KMS-11 (cell line): ENCODE results near the gene ESRP2.

Source experiments
- H2AFZ ChIP-seq: fragments of 200-600 bp; sonication (generic); 2 replicates; pipeline ENCODE4 v1.6.1; 2016; ENCODE audit warnings: antibody characterized with exemption, mixed run types, low read depth
- H3K27ac ChIP-seq: fragments of 200-600 bp; sonication (generic); 2 replicates; pipeline ENCODE4 v1.6.1; 2016; ENCODE audit warnings: mild to moderate bottlenecking, mixed run types
- H3K27me3 ChIP-seq: fragments of 200-600 bp; sonication (generic); 2 replicates; pipeline ENCODE4 v1.6.1; 2017; ENCODE audit warnings: mild to moderate bottlenecking, low read depth, mixed run types, moderate library complexity; ENCODE audit not compliant: insufficient read depth
- H3K36me3 ChIP-seq: fragments of 200-600 bp; sonication (generic); 2 replicates; pipeline ENCODE4 v1.6.1; 2017; ENCODE audit warnings: mild to moderate bottlenecking, mixed run types; ENCODE audit not compliant: insufficient read depth
- H3K4me1 ChIP-seq: fragments of 200-600 bp; sonication (generic); 2 replicates; pipeline ENCODE4 v1.6.1; 2016; ENCODE audit warnings: mild to moderate bottlenecking, low read depth, mixed run types; ENCODE audit not compliant: poor library complexity, severe bottlenecking
- H3K4me2 ChIP-seq: fragments of 200-600 bp; sonication (generic); 2 replicates; pipeline ENCODE4 v1.7.0; 2016; ENCODE audit warnings: mild to moderate bottlenecking, mixed run types
- H3K4me3 ChIP-seq: fragments of 200-600 bp; sonication (generic); IDR thresholded peaks from 2 replicates; pipeline ENCODE4 v1.6.1; 2017; ENCODE audit warnings: low read depth, low read length, mixed read lengths; ENCODE audit not compliant: insufficient read depth
- H3K79me2 ChIP-seq: fragments of 200-600 bp; sonication (generic); 2 replicates; pipeline ENCODE4 v1.6.1; 2016; ENCODE audit warnings: low read depth, mixed run types; ENCODE audit not compliant: insufficient read depth
- H3K9ac ChIP-seq: fragments of 200-600 bp; sonication (generic); 2 replicates; pipeline ENCODE4 v1.6.1; 2016; ENCODE audit warnings: mild to moderate bottlenecking, mixed run types
- H4K20me1 ChIP-seq: fragments of 200-600 bp; sonication (generic); 2 replicates; pipeline ENCODE4 v1.6.1; 2016; ENCODE audit warnings: mild to moderate bottlenecking, mixed run types; ENCODE audit not compliant: insufficient read depth
- CTCF ChIP-seq: fragments of 200-600 bp; sonication (generic); conservative IDR thresholded peaks from 2 replicates; pipeline ENCODE4 v1.6.1; 2017; ENCODE audit warnings: low read depth, mild to moderate bottlenecking, antibody characterized with exemption, low read length, moderate library complexity, mixed read lengths

ESRP2 gene

DNA sequence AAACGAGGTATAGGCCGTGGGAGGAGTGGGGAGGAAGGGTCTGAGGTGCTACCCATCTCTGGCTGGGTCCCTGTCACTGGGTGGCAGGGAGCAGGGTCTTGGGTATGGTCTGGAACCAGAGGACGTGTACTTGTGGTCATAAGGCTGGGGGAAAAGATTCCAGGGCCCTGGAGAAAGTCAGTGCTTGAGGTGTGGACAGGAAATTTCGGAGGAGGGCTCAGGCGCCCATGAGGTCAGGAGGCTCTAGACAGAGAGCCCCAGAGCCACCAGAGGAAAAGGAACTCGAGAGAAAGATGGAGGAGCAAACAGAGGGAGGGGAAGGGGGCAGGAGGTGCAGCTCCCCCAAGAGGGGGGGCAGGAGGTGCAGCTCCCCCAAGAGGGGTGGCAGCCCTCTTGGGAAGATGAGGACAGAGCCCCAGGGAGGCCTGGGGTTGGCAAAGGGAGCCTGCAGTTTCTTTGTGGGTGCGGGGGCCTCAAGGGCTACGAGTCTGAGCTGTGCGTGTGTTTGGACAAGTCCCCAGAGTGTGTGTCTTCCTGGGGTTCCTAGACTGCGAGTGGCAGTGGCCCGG lies 27.7 kb upstream of the ESRP2 start:
- Histone ChIP-seq H3K4me1 (peaks cover 76% of the 10 kb centered on the region), H3K4me3 (no peak overlapping the region), H3K4me2 (peak overlapping the region; percentile 80), H2AFZ (peak overlapping the region; percentile 75), H3K79me2 (peaks cover 41% of the 10 kb centered on the region), H3K36me3 (no peaks in the 10 kb centered on the region; the same call in 1 of the 2 replicates), H3K9ac (peak overlapping the region; percentile 86), H3K27ac (peak overlapping the region; percentile 88), H3K27me3 (no peaks in the 10 kb centered on the region), H4K20me1 (0 out of 2 replicates have a peak, but pooled peaks cover 18% of the 10 kb centered on the region)
- no peak for TF ChIP-seq CTCF

DNA sequence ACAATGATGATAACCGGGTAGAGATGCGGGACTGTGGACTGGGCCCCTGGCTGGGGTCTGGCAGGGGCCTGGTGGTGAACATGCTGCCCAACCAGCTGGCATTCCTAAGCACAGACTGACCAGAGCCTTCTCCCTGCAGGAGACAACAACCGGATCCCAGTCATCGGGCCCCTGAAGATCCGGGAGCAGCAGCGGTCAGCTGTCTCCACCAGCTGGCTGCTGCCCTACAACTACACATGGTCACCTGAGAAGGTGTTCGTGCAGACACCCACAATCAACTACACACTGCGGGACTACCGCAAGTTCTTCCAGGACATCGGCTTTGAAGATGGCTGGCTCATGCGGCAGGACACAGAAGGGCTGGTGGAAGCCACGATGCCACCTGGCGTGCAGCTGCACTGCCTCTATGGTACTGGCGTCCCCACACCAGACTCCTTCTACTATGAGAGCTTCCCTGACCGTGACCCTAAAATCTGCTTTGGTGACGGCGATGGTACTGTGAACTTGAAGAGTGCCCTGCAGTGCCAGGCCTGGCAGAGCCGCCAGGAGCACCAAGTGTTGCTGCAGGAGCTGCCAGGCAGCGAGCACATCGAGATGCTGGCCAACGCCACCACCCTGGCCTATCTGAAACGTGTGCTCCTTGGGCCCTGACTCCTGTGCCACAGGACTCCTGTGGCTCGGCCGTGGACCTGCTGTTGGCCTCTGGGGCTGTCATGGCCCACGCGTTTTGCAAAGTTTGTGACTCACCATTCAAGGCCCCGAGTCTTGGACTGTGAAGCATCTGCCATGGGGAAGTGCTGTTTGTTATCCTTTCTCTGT lies 23.3 kb upstream of the ESRP2 start:
- no peaks in the 10 kb centered on the region for H3K36me3 ChIP-seq
- no peak overlapping the region; the same call in 1 of the 2 replicates for H3K9ac ChIP-seq
- no peaks in the 10 kb centered on the region for H3K27me3 ChIP-seq
- peaks cover 96% of the 10 kb centered on the region for H3K4me1 ChIP-seq
- H3K4me3 ChIP-seq = no peak overlapping the region
- H4K20me1 ChIP-seq = no peaks in the 10 kb centered on the region
- peaks cover 7% of the 10 kb centered on the region; the same call in 1 of the 2 replicates for H3K79me2 ChIP-seq
- H2AFZ ChIP-seq = no peak overlapping the region
- H3K4me2 ChIP-seq = peak overlapping the region; percentile 93
- H3K27ac ChIP-seq = peak overlapping the region; percentile 96
- TF ChIP-seq CTCF = no peak

GRCh38 chr16:68257906-68258800 lies 22.2 kb upstream of the ESRP2 start:
- Histone ChIP-seq H2AFZ (no peak overlapping the region), H4K20me1 (no peaks in the 10 kb centered on the region), H3K4me3 (no peak overlapping the region), H3K79me2 (peaks cover 15% of the 10 kb centered on the region; the same call in 1 of the 2 replicates), H3K9ac (peak overlapping the region; percentile 62; the same call in 1 of the 2 replicates), H3K4me1 (peaks cover 99% of the 10 kb centered on the region), H3K27ac (peak overlapping the region; percentile 96), H3K36me3 (no peaks in the 10 kb centered on the region), H3K4me2 (peak overlapping the region; percentile 93), H3K27me3 (no peaks in the 10 kb centered on the region)
- no peak for TF ChIP-seq CTCF

DNA sequence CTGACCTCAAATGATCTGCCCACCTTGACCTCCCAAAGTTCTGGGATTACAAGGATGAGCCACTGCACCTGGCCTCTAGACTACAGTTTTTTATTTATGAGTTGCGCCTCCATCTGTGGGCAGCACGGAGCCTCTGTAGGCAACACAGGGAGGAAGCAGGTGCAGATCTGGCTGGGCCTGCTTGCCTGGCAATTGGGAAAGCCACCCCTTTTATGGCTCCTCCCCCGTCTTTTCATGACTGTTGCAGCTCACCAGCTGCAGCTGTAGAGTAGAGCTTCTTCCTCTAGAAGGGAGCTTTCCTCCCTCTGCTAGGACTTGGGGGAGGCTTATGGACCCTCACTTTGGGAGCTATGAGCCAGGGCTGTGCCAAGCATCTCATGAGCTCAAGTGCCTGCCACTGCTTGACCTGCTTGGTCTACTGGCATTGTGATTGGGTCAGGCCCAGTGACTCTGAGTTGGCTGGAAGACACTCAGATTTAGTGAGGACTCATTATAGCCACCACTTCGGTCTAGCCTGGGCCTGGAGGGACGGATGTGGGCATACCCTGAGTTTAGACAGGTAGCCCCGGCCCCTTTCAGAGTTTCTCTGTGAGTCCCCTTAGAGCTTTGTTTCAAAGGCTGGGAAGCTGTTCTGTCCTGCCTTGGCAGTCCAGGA lies 21.5 kb upstream of the ESRP2 start:
- peak overlapping the region; percentile 93 for H3K4me2 ChIP-seq
- TF ChIP-seq CTCF = no peak
- H3K79me2 ChIP-seq = peaks cover 20% of the 10 kb centered on the region; the same call in 1 of the 2 replicates
- no peak overlapping the region for H3K4me3 ChIP-seq
- H3K27ac ChIP-seq = peak overlapping the region; percentile 96
- H3K4me1 ChIP-seq = peaks cover 99% of the 10 kb centered on the region
- no peaks in the 10 kb centered on the region for H3K36me3 ChIP-seq
- H3K27me3 ChIP-seq = no peaks in the 10 kb centered on the region
- no peak overlapping the region for H2AFZ ChIP-seq
- H4K20me1 ChIP-seq = no peaks in the 10 kb centered on the region
- H3K9ac ChIP-seq = peak overlapping the region; percentile 62; the same call in 1 of the 2 replicates
